WI38 (cell line): ENCODE measurements around the gene NAA16.
"Not testable (repeated sequence)": the region's sequence is repeated elsewhere in the genome, so short reads cannot be mapped to it uniquely, and the experiment has no call there.

ENCODE experiments used
- H3K4me3 ChIP-seq: 2 replicates; pipeline ENCODE4 v1.5.1; 2011; ENCODE audit warnings: low read depth, mild to moderate bottlenecking, control low read depth, low read length
- CTCF ChIP-seq: IDR thresholded peaks from 2 replicates; pipeline ENCODE4 v1.5.1; 2012; ENCODE audit warnings: low read depth, mild to moderate bottlenecking, control low read depth, low read length

NAA16 gene

GRCh38 chr13:41344358-41344757, 33.3 kb downstream of the NAA16 start:
- TF ChIP-seq CTCF, result no peak
- no peak overlapping the region for H3K4me3 ChIP-seq

GRCh38 chr13:41345165-41345913, 34.3 kb downstream of the NAA16 start:
- TF ChIP-seq CTCF, result no peak
- no peak overlapping the region for H3K4me3 ChIP-seq

- TF ChIP-seq CTCF, result no peak
- no peak overlapping the region for H3K4me3 ChIP-seq
Measured at GRCh38 chr13:41345914-41346589, 35.0 kb downstream of the NAA16 start.

GRCh38 chr13:41352935-41353840, 42.1 kb downstream of the NAA16 start:
- peak; percentile 55; the same call in 1 of the 2 replicates for TF ChIP-seq CTCF
- H3K4me3 ChIP-seq, result no peak overlapping the region

- TF ChIP-seq CTCF, result no peak
- H3K4me3 ChIP-seq, result no peak overlapping the region
Measured at GRCh38 chr13:41354416-41354815, 43.3 kb downstream of the NAA16 start.

GRCh38 chr13:41356385-41356648, 45.2 kb downstream of the NAA16 start:
- H3K4me3 ChIP-seq, result not testable (repeated sequence)

- H3K4me3 ChIP-seq, result no peak overlapping the region
- TF ChIP-seq CTCF, result no peak
Measured at GRCh38 chr13:41356786-41357185, 45.7 kb downstream of the NAA16 start.
